HPDE6-E6E7 (cell line): ENCODE results near the gene ITGB2.

ENCODE experiments used
- DNase-seq: peaks from one replicate; pipeline ENCODE4 v3.0.0; 2011; ENCODE audit warnings: missing footprints; ENCODE audit errors: extremely low spot score

Gene ITGB2

DNA sequence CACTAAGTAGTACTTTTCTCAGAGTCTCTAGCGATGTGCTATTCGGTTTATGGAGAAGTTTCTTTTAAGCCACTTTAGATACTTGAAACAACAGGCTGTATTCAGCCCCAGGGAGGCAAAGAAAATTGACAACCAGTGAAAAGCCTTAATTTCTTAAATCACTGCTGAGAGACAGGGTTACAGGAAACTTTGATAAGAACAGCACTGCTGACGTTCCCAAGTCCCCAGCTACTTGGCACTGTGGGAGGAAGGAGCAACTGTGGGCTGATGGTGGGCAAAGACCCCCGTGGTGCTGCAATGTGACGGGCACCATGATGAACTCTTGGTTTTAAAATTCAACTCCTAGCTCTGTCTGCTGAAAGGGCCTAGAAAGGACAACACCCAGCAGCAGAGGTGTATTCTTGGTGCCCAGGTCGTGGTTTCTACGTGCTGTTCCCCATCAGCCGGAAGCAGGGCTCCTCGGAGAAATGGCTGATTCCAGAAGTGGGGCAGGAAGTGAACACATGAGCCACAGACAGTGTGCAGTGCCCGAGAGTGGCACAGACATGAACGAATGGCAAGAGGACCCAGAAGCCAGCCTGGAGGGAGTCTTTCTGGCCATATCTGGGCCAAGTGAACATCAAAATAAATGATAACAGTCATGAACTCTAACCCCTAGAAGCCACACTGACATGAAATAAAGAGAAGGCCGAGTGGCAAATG, 52.5 kb downstream of the ITGB2 start:
- no peak for DNase-seq

DNA sequence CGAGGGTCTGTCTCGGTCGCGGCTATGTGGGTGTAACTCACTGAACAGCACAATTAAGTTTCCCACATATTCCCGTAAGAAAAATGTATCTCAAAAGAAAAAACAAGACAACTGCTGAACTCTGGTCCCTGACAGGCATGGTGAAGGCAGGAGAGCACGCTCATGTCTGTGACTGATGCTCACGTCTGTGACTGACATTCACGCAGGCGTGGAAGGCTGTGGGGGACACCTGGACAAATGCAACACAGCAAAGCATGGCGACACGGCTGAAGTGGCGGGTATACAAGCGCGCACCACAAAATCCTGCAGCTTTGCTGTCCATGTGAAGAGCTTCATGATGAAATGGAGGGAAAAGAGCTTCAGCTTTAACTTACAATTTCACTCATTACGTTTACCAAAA, 53.2 kb downstream of the ITGB2 start:
- no peak for DNase-seq

DNA sequence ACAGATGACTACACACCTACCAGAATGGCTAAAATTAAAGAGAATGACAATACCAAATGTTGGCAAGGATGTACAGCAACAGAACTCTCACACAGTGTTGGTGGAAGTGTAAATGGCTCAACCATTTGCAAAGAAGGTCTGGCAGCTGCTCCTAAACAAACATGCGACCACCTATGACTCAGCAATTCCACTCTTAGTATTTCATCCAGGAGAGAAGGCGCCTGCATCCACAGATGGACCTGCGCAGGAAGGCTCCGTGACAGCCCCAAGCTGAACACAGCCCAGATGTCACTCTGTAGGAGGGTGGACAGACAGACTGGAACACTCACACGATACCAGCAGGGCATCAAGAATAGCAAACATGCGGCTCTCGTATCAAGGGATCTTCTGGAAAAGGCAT, 53.9 kb downstream of the ITGB2 start:
- no peak for DNase-seq

DNA sequence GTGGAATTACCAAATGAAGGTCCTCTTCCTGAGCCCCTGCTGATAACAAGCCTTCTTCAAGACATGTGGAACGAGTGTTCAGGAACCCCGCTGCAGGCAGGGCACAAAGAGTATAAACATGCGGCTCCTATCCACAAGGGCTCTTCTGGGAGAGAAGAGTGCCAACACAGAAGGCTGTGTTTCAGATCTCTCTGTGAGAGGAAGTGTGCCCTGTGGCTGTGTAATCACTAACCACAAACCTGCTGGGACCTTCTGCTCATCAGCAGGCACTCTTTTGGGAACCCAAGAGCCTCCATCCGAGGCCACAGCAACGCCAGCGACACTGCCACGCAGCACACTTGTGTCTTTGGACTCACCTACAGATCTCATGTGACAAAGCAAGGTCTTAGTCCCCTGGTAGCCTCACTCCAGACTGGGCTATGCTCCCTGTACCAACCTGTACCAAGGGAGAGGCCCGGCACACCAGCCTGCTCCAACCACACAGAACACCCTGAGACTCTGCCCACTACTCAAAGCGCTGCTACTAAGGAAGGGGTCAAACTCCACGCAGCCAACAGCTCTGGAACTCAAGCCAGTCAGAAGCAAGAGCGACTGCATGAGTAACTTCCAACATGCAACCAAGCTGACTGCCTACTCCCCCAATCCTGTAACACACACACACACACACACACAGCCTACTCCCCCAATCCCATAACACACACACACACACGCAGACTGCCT, 55.0 kb downstream of the ITGB2 start:
- DNase-seq, result no peak

DNA sequence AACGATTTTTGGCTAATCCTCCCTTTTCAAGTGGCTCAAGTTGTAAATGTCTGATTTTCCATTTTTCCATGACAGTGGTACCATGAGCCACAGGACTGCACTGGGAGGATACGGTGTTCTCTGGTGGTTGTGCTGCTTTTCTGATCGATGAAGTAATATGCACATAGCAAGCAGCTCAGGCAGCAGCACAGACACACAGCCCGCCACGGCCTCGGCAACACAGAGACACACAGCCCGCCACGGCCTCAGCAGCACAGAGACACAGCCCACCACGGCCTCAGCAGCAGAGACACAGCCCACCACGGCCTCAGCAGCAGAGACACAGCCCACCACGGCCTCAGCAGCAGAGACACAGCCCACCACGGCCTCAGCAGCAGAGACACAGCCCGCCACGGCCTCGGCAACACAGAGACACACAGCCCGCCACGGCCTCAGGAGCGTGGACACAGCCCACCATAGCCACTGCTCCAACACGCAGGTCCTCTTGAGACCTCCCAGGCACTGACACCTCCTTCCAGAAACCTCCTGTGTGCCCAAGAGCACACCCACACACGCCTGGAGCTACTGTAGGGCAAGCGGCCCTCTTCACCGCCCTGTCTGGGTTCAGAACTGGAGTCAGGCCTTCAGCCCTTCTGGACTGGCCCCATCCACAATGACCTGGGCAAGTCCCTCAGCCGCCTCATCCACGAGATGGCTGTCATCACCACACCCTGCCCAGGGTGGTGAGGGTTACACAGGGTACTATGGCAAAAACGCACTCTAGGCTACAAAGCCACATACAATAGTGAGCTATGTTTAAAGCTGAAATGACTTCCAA, 57.6 kb downstream of the ITGB2 start:
- DNase-seq, result no peak

DNA sequence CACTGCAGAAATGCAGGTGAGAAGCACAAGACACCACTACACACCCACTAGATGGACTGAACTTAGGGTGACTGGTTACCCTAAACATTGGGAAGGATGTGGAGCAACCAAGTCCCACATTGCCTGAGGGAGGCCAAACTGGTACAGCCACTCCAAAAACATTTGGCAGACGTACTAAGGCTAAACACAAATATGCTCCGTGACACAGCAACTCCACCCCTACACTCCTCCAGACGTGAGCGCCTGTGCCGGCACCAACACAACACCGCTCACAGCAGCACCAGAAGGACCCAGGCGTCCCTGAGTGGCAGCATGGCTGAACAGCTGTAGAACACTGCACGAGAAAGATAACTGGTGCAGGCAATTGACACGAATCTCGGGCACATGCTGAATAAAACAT, 61.9 kb downstream of the ITGB2 start:
- DNase-seq, result no peak

GRCh38 chr21:44858291-44858690, 62.4 kb downstream of the ITGB2 start:
- no peak for DNase-seq

- no peak for DNase-seq
Observed at GRCh38 chr21:44857127-44857892, 63.4 kb downstream of the ITGB2 start.

- no peak for DNase-seq
Observed at GRCh38 chr21:44856131-44856530, 64.6 kb downstream of the ITGB2 start.

- DNase-seq, result no peak
Observed at GRCh38 chr21:44855572-44855971, 65.1 kb downstream of the ITGB2 start.

GRCh38 chr21:44854664-44855446, 65.8 kb downstream of the ITGB2 start:
- no peak for DNase-seq

- no peak for DNase-seq
Observed at GRCh38 chr21:44854391-44854663, 66.4 kb downstream of the ITGB2 start.

GRCh38 chr21:44853601-44854390, 66.9 kb downstream of the ITGB2 start:
- no peak for DNase-seq

GRCh38 chr21:44850905-44851657, 69.6 kb downstream of the ITGB2 start:
- DNase-seq, result no peak

GRCh38 chr21:44850208-44850800, 70.4 kb downstream of the ITGB2 start:
- no peak for DNase-seq

DNA sequence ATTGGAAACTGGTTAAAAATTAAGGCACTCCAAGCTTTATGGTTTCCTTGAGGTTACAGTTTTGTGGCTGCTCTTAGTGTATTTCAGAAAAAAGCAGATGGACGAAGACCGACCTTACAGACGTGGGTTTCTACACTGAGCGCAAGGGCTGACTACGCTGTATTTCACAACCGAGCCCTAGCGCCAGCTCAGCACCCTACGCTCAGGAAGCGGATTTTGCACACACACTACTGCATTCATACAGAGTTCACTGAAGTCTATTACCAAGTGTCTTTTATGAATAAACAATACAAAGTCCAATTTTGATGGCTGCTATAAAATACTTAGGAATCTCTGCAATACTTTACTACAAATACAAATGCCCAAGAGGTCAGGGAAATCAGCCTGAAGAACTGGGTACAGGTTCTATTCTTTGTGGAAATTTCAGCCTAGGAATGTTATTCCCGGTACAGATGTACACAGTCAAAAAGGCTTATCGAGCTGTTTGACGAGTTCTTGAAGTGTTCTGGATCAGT, 71.0 kb downstream of the ITGB2 start:
- no peak for DNase-seq

DNA sequence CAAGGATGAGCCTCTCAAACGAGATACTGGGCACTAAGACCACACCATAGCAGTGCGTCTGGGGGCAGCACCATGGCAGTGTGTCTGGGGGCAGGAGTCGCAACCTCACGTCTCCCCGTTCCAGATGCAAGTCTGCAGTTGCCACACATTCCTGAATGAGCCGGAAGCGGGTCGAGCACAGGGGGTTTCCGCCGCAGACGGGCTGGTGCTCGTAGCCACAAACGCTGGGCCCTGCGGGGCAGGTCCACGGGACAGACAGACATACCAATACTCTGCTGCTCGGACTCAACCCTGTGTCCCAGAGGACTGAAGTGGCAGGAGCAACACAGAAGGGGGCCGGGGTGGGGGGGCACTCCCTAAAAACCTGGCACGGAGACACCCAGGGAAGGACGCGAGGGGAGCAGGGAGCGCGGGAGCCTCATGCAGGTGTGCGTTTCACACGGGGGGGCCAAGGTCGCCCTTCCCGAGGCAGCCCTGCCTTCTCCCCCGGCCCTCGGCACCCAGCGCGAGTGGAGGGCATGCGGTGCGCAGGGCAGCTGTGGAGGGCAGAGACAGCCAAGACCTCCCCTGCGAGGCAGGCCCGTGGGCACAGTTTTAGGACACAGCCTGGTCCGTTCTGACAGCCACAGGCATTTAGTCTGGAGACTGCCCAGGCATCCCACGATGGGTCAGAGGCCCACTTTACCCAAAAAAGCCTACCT, 71.7 kb downstream of the ITGB2 start:
- DNase-seq, result no peak

GRCh38 chr21:44847261-44848056, 73.2 kb downstream of the ITGB2 start:
- no peak for DNase-seq
